GM21360 (cell line): ENCODE results near the gene EFNA5.

ENCODE experiments used
- ATAC-seq: cut with Tn5 transposase; IDR thresholded peaks from one replicate; pipeline ENCODE4 v1.9.1; 2021; ENCODE audit warnings: mild to moderate bottlenecking, moderate library complexity; ENCODE audit not compliant: unreplicated experiment

Gene EFNA5

GRCh38 chr5:107403228-107403953 lies 267.3 kb downstream of the EFNA5 start:
- ATAC-seq, result no peak

GRCh38 chr5:107402434-107403227 lies 268.1 kb downstream of the EFNA5 start:
- ATAC-seq, result no peak

DNA sequence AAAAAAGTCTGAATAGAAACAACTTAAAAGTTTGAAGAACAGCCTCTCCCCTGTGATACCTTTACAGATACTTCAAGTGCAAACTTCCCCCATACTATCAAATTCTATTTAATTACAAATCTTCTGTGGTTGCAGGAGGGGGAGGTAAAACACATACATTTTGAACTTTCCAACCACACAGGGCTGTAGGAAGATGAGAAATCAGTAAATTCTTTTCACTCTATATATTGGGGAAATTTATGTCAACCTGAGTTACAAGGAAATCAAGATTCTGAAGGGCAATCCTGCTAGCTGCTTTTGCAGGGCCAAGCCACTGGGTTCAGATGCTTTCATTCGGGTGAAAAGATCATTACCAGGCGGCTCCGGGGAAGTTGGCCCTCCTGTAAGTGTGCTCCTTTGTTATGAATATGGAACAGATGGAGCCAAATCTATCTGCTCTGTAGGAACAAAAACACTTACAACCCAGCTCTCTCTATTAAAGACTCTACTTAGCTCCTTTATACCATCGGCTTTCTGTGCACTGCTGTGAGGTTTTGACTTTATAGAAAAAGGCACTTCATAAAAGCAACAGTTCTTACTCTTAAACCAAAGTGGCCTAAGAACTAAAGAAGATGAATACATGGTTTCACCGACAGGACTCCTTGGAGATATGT lies 269.1 kb downstream of the EFNA5 start:
- ATAC-seq, result no peak

GRCh38 chr5:107400328-107400727 lies 270.4 kb downstream of the EFNA5 start:
- no peak for ATAC-seq

DNA sequence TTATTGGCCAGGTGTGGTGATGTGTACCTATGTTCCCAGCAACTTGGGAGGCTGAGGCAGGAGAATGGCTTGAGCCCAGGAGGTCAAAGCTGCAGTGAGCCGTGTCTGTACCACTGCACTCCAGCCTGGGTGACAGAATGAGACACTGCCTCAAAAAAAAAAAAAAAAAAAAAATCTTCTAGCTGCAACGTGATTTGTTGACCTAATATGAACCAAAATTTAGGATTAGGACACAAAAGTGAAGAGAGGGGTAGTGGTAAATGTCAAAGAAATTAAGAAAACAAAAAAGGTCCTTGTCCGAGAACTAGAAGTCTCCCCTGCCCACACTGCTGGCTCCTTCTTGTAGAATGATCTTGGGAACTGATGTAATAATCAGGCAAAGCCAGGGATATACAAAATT lies 272.0 kb downstream of the EFNA5 start:
- no peak for ATAC-seq

DNA sequence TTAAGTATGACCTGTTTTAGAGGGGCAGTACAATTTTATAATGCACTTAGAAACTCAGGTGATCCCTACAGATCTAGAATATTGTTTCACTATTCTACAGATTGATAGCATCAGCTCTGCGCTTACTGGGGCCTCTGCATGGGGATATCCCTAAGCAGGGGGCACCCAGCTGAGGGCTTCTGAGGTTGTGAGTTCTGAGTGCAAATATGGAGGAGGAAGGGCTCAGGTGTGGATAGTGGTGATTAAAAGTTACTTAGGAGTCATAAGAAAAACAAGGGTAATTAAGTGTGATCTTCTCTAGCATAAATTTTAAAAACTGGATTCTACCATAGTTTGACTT lies 274.4 kb downstream of the EFNA5 start:
- ATAC-seq, result no peak

DNA sequence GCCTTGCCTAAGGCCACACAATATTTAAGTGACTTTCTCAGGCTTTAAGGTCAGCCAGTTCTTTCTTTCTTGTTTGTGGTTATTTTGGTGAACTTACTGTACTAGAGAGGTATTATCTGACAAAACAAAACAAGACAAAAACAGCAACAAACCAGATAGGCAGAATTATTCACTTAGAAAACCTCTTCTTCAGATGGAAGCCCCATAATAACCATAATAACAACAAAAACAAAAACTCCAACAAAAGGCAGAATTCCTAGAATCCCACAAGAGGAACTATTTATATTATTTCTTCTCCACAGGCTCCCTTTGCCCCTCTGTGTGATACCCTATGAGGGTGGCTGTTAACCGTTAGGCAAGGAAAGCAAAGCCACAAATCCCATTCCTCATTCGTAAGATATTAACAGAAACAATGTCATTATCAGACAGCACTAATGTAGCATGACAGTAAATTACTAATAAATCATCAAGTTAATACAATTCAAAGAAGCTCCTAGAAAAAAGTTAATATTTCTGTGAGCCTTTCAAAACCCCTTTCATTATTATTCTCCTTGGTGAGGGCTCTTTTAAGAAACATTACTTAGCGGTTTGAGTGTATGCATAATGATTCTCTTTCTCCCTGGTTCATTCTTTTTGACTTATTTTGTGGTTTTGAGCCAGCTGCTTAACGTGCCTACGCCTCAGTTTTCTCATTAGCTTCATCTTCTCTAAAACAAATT lies 274.9 kb downstream of the EFNA5 start:
- peak; percentile 46 for ATAC-seq

DNA sequence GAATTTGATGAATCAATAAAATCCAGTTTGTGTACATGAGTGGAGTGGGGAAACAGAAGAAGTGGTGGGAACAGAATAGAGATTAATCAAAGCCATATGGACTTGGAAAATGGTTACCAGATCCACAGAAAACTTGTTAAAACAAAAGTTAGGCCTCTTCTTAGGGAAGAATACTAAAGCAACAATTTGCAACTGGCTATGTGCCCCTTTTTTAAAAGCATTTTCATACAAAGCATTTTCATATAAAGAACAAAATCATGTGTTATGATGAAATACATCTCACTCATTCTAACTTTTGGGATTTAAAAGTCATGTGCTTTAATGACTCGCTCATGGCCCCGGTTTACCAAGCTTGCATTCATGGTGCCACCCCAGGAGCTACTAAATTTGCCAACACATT lies 276.9 kb downstream of the EFNA5 start:
- ATAC-seq, result no peak

GRCh38 chr5:107391787-107392186 lies 278.9 kb downstream of the EFNA5 start:
- ATAC-seq, result no peak

- no peak for ATAC-seq
Observed at GRCh38 chr5:107389775-107390148, 281.0 kb downstream of the EFNA5 start.

- peak; percentile 74 for ATAC-seq
Observed at GRCh38 chr5:107389130-107389774, 281.5 kb downstream of the EFNA5 start.

DNA sequence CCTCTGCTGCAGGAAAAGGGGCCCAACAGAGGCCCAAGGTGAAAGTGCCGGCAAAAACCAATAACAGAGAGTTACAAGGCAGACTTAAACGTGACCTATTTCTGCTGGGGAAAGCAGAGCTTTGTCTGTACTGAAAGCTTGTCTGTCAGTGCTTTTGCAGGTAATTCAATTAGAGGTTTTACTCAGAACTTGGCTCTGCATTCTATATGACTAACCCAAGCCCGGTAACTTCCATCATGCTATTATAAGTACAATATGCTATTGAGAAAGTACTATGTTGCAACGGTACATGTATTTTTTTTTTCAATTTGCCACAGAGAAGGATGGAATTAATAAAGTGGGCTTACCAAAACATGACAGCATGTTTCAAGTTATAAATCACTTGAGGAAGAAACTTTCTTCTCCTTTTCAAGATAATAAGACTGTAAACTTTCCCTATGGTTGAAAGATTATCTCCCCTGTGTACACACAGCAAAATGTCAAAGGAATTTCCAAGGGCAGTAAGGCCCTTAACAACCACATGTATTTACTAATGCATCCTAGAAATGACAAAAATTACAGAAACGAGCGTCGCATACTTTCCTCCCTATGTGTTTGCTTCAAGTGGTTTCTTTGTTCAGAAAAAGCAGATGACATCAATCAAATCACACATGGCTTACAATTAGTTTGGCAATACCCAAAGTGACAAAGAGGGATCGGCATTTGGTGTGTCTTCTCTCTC lies 282.4 kb downstream of the EFNA5 start:
- ATAC-seq, result peak; percentile 61

DNA sequence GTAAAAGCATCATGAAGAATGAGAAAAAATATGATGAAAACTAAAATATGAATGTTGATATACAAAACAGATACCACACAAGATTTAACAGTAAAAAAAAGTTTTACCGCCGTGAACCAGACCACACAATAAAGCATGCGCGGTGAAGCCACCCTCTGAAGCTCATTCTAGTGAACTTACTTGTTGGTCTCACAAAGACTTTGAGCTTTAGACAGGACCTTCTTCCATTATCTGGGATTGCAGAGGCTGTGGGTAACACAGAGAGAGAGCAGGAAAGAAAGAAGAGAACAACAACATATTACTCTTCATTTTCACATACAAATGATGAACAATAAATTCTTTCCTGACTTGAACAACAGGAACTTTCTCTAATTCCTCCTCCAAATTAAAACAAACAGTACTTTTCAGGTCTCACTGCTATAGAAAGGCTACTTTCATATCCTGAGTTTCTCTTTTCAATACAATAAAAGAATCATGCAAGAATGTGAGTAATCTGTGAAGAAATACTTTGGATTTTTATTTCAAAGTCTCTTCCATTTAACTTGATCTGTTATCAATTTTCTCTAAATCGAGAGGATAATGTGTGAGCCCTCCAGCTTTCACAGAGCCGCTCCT lies 283.1 kb downstream of the EFNA5 start:
- no peak for ATAC-seq

GRCh38 chr5:107385708-107386107 lies 285.0 kb downstream of the EFNA5 start:
- no peak for ATAC-seq

- no peak for ATAC-seq
Observed at GRCh38 chr5:107384256-107384655, 286.5 kb downstream of the EFNA5 start.

DNA sequence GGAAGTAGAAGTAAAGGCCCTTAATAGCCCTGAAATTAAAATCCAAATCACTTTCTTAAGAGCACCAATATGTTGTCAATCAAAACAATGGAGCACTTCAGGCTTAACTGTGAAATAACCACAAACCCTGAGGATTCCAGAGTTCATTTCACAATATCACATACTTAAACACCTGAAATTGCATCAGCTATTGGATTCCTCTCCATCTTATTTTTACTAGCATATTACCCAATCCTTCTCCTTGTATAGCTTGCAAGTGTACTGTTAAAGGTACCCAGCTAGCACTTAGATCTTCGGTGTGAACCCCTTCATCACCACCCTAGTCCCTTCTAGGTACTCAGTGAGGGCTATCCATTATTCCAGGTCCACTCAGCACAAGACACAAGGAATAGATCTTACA lies 287.3 kb downstream of the EFNA5 start:
- ATAC-seq, result no peak

- ATAC-seq, result no peak
Observed at GRCh38 chr5:107381189-107381856, 289.4 kb downstream of the EFNA5 start.

DNA sequence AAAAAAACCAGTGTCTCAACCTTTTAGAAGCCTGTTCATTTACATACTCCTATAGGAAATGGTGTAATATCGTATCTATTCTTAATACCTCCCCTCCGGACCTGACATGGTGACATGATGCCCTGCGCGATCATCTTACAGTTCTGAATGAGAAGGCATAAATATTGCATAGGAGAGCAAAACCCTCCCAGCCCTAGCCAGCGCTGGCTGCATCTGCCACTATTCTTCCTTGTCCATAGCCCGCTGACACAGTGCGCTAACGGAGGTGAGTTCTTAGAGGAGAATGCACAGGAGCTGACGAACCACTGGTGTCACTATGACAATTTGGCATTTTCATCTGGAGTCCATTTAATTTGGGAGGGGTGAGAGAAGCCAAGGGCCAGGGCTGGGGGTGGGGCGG lies 290.1 kb downstream of the EFNA5 start:
- ATAC-seq, result no peak

DNA sequence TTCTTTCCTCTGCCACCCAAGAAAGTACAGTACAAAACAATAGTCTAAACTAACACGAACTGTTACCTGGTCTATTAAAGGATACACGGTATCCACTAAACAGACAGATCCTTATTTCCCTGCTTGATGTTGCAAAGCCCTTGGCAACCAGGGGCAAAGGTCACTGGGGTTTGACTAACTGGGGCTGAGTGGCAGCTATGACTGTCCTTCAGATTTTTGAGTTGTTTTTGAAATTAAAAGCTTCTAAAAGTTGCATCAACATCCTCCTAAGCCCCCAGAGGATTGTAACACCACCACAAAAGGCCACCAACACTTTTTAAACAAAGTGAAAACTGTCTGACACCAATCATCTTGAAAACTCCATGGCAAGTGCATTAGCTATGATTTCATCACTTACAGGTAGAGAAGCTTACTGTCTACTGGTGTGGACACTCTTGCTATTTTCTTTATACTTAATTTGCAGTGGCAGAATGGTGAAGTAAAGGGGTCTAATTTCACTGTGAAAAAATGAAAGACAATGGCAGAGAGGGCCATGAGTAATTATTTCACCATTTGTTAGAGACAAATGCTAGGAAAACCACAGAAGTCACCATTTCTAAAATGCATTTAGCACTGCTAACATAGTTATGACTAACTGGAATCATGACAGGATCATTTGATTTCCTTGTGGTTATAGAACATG lies 292.4 kb downstream of the EFNA5 start:
- ATAC-seq, result no peak
